ENCODE data around the gene OIT3.
"Not testable (repeated sequence)": the region's sequence is repeated elsewhere in the genome, so short reads cannot be mapped to it uniquely, and the experiment has no call there.

Gene OIT3

GRCh38 chr10:72910705-72911104 is 17.2 kb downstream of the OIT3 start:
- no peak for DNase-seq (ENCODE audit: low read depth, low spot score)
- Histone ChIP-seq H3K4me3 (no peak overlapping the region), H3K36me3 (ENCODE audit: insufficient read depth, low read length) (no peaks in the 10 kb centered on the region), H3K9me3 (ENCODE audit: low read depth, low read length) (no peaks in the 10 kb centered on the region), H3K27ac (no peak overlapping the region), H3K9ac (ENCODE audit: insufficient read length) (no peak overlapping the region)
- no peak for TF ChIP-seq POLR2AphosphoS5 (IDR thresholded peaks at IDR 0.05; ENCODE audit: borderline replicate concordance, low read depth, low read length)

- no peak overlapping the region for H3K4me3 ChIP-seq
- H3K9ac ChIP-seq (ENCODE audit: insufficient read length): no peak overlapping the region
- H3K27ac ChIP-seq: no peak overlapping the region
- TF ChIP-seq POLR2AphosphoS5 (IDR thresholded peaks at IDR 0.05; ENCODE audit: borderline replicate concordance, low read depth, low read length) (no peak), EZH2 (IDR thresholded peaks at IDR 0.05) (no peak), FOXP2 (optimal IDR thresholded peaks at IDR 0.05; ENCODE audit: control extremely low read depth, extremely low read length, insufficient read depth) (no peak)
- no peak for DNase-seq (ENCODE audit: low read depth, low spot score)
- no peaks in the 10 kb centered on the region for H3K9me3 ChIP-seq (ENCODE audit: low read depth, low read length)
- H3K36me3 ChIP-seq (ENCODE audit: insufficient read depth, low read length): no peaks in the 10 kb centered on the region
Measured at GRCh38 chr10:72911758-72912157, 18.2 kb downstream of the OIT3 start.

- no peak for DNase-seq (ENCODE audit: low read depth, low spot score)
Measured at GRCh38 chr10:72912736-72913135, 19.2 kb downstream of the OIT3 start.

GRCh38 chr10:72913287-72913686 is 19.7 kb downstream of the OIT3 start:
- no peak for DNase-seq (ENCODE audit: low read depth, low spot score)
- TF ChIP-seq FOXP2 (optimal IDR thresholded peaks at IDR 0.05; ENCODE audit: control extremely low read depth, extremely low read length, insufficient read depth) (no peak), EZH2 (IDR thresholded peaks at IDR 0.05) (no peak), POLR2AphosphoS5 (IDR thresholded peaks at IDR 0.05; ENCODE audit: borderline replicate concordance, low read depth, low read length) (no peak)
- no peak overlapping the region for H3K4me3 ChIP-seq
- H3K36me3 ChIP-seq (ENCODE audit: insufficient read depth, low read length): no peaks in the 10 kb centered on the region
- H3K9me3 ChIP-seq (ENCODE audit: low read depth, low read length): no peaks in the 10 kb centered on the region
- H3K9ac ChIP-seq (ENCODE audit: insufficient read length): no peak overlapping the region
- no peak overlapping the region for H3K27ac ChIP-seq

More at GRCh38 chr10:72912736-72913135, 19.2 kb downstream of the OIT3 start:
- no peaks in the 10 kb centered on the region for H3K36me3 ChIP-seq (ENCODE audit: insufficient read depth, low read length)
- no peak overlapping the region for H3K9ac ChIP-seq (ENCODE audit: insufficient read length)
- H3K9me3 ChIP-seq (ENCODE audit: low read depth, low read length): no peaks in the 10 kb centered on the region
- no peak overlapping the region for H3K27ac ChIP-seq
- no peak for TF ChIP-seq EZH2 (IDR thresholded peaks at IDR 0.05)
- no peak for TF ChIP-seq POLR2AphosphoS5 (IDR thresholded peaks at IDR 0.05; ENCODE audit: borderline replicate concordance, low read depth, low read length)
- no peak for TF ChIP-seq FOXP2 (optimal IDR thresholded peaks at IDR 0.05; ENCODE audit: control extremely low read depth, extremely low read length, insufficient read depth)
- H3K4me3 ChIP-seq: no peak overlapping the region

GRCh38 chr10:72917201-72917600 is 23.7 kb downstream of the OIT3 start:
- not testable (repeated sequence) for H3K4me3 ChIP-seq; DNase-seq (ENCODE audit: low read depth, low spot score); H3K36me3 ChIP-seq (ENCODE audit: insufficient read depth, low read length); H3K9me3 ChIP-seq (ENCODE audit: low read depth, low read length); H3K27ac ChIP-seq; H3K9ac ChIP-seq (ENCODE audit: insufficient read length)

GRCh38 chr10:72917803-72918332 is 24.3 kb downstream of the OIT3 start:
- not testable (repeated sequence) for DNase-seq (ENCODE audit: low read depth, low spot score); H3K36me3 ChIP-seq (ENCODE audit: insufficient read depth, low read length); H3K27ac ChIP-seq; H3K9me3 ChIP-seq (ENCODE audit: low read depth, low read length); H3K9ac ChIP-seq (ENCODE audit: insufficient read length); H3K4me3 ChIP-seq

GRCh38 chr10:72918352-72918751 is 24.8 kb downstream of the OIT3 start:
- no peak for DNase-seq (ENCODE audit: low read depth, low spot score)
- Histone ChIP-seq H3K36me3 (ENCODE audit: insufficient read depth, low read length) (no peaks in the 10 kb centered on the region), H3K4me3 (no peak overlapping the region), H3K9ac (ENCODE audit: insufficient read length) (no peak overlapping the region), H3K9me3 (ENCODE audit: low read depth, low read length) (no peaks in the 10 kb centered on the region), H3K27ac (no peak overlapping the region)
- TF ChIP-seq FOXP2 (optimal IDR thresholded peaks at IDR 0.05; ENCODE audit: control extremely low read depth, extremely low read length, insufficient read depth) (no peak), POLR2AphosphoS5 (IDR thresholded peaks at IDR 0.05; ENCODE audit: borderline replicate concordance, low read depth, low read length) (no peak), EZH2 (IDR thresholded peaks at IDR 0.05) (no peak)

- H3K9ac ChIP-seq (ENCODE audit: insufficient read length); H3K4me3 ChIP-seq; H3K36me3 ChIP-seq (ENCODE audit: insufficient read depth, low read length); DNase-seq (ENCODE audit: low read depth, low spot score); H3K9me3 ChIP-seq (ENCODE audit: low read depth, low read length); H3K27ac ChIP-seq: not testable (repeated sequence)
Measured at GRCh38 chr10:72921147-72921683, 27.7 kb downstream of the OIT3 start.

GRCh38 chr10:72924351-72924750 is 30.8 kb downstream of the OIT3 start:
- Histone ChIP-seq H3K27ac (no peak overlapping the region), H3K36me3 (ENCODE audit: insufficient read depth, low read length) (no peaks in the 10 kb centered on the region), H3K4me3 (no peak overlapping the region), H3K9ac (ENCODE audit: insufficient read length) (no peak overlapping the region), H3K9me3 (ENCODE audit: low read depth, low read length) (no peaks in the 10 kb centered on the region)
- no peak for TF ChIP-seq EZH2 (IDR thresholded peaks at IDR 0.05)
- TF ChIP-seq POLR2AphosphoS5 (IDR thresholded peaks at IDR 0.05; ENCODE audit: borderline replicate concordance, low read depth, low read length): no peak
- no peak for TF ChIP-seq FOXP2 (optimal IDR thresholded peaks at IDR 0.05; ENCODE audit: control extremely low read depth, extremely low read length, insufficient read depth)
- DNase-seq (ENCODE audit: low read depth, low spot score): no peak
